Left lung (tissue), 10 donors: ENCODE measurements around the gene TOPAZ1. TPM values are rescaled to one million over a fixed set of nuclear protein-coding genes. Genes with fewer than 3 reads are reported as not detected.
A peak's percentile ranks its signal among the peaks of the same experiment; 100 is the strongest.

Experiments used
- ATAC-seq: fragments of 200-7000 bp; cut with Tn5 transposase; one replicate; pipeline ENCODE4 v1.9.1; 2020; ENCODE audit warnings: moderate library complexity
- DNase-seq, 4 donors: peaks; one replicate each; pipeline ENCODE4 v3.0.0-alpha.2; 2013 to 2020
- H3K27ac ChIP-seq, 2 donors: fragments of 200-600 bp; sonication (generic) in 1 of 2; one replicate each; pipeline versions ENCODE4 v1.5.0 to v1.8.0; 2020 to 2021
- H3K27me3 ChIP-seq, 2 donors: fragments of 200-600 bp; sonication (generic) in 1 of 2; one replicate each; pipeline versions ENCODE4 v1.5.0 to v1.8.0; 2020 to 2021
- H3K36me3 ChIP-seq, 2 donors: fragments of 200-600 bp; sonication (generic) in 1 of 2; one replicate each; pipeline versions ENCODE4 v1.5.0 to v1.8.0; 2020 to 2021
- H3K4me1 ChIP-seq, 2 donors: fragments of 200-600 bp; one replicate each; pipeline ENCODE4 v1.8.0; 2021
- H3K4me3 ChIP-seq, 2 donors: fragments of 200-600 bp; sonication (generic) in 1 of 2; one replicate each; pipeline versions ENCODE4 v1.5.0 to v1.8.0; 2020 to 2021; ENCODE audit warnings: mild to moderate bottlenecking in 1 of 2
- H3K9me3 ChIP-seq, 2 donors: fragments of 200-600 bp; sonication (generic) in 1 of 2; one replicate each; pipeline versions ENCODE4 v1.5.0 to v1.8.0; 2020 to 2021
- CTCF ChIP-seq, 2 donors: fragments of 200-600 bp; sonication (generic) in 1 of 2; IDR thresholded peaks; one replicate each; pipeline versions ENCODE4 v1.5.0 to v1.8.0; 2021; ENCODE audit warnings: antibody characterized with exemption in 2 of 2
- intact Hi-C, 2 donors: fragments of 100-400 bp; cut with DNase I; formaldehyde crosslinking; loops; one replicate each; pipeline versions ENCODE4 v1.11.2 to v1.14.2; 2022
- polyA plus RNA-seq, 6 donors: library from polyadenylated mRNA; unstranded; fragments of 120-200 nt; gene quantifications; one replicate each; pipeline ENCODE4 v1.2.1, GENCODE V29; 2013; ENCODE audit not compliant: insufficient read length in 6 of 6
- total RNA-seq, 2 donors: library from RNA; stranded (reverse); fragmentation: NEBNext Ultra II Directional; extraction: Animal tissue kit (Norgen Biotek cat#: 25700); gene quantifications; one replicate each; pipeline ENCODE4 v1.2.1, GENCODE V29; 2021
- donor health status: DM: no; HTN: yes; CAD: no.
- donor health status: DM: no; HTN: no; CAD: no.

Gene TOPAZ1
- total and polyA plus RNA-seq, 8 donors: not detected

GRCh38 chr3:44348993-44349392 is 107.3 kb downstream of the TOPAZ1 start:
- Histone ChIP-seq H3K4me1 (peaks cover 11 to 14% of the 10 kb centered on the region in 2 donors), H3K27ac (no peak overlapping the region), H3K27me3 (no peaks in the 10 kb centered on the region), H3K36me3 (no peaks in the 10 kb centered on the region), H3K4me3 (no peak overlapping the region), H3K9me3 (no peaks in the 10 kb centered on the region)
- intact Hi-C loops: no loop called here
- DNase-seq (no peak), ATAC-seq (no peak)
- no peak for TF ChIP-seq CTCF (IDR thresholded peaks at IDR 0.05)

GRCh38 chr3:44353355-44353924 is 111.8 kb downstream of the TOPAZ1 start:
- H3K27ac ChIP-seq: no peak overlapping the region
- ATAC-seq (no peak), DNase-seq (no peak)
- no peaks in the 10 kb centered on the region for H3K27me3 ChIP-seq
- no peak overlapping the region for H3K4me3 ChIP-seq
- intact Hi-C loops: no loop called here
- peaks cover 5 to 13% of the 10 kb centered on the region in 2 donors for H3K4me1 ChIP-seq
- TF ChIP-seq CTCF (IDR thresholded peaks at IDR 0.05): no peak
- H3K36me3 ChIP-seq: peaks cover 0 to 7% of the 10 kb centered on the region in 2 donors
- no peaks in the 10 kb centered on the region for H3K9me3 ChIP-seq

DNA sequence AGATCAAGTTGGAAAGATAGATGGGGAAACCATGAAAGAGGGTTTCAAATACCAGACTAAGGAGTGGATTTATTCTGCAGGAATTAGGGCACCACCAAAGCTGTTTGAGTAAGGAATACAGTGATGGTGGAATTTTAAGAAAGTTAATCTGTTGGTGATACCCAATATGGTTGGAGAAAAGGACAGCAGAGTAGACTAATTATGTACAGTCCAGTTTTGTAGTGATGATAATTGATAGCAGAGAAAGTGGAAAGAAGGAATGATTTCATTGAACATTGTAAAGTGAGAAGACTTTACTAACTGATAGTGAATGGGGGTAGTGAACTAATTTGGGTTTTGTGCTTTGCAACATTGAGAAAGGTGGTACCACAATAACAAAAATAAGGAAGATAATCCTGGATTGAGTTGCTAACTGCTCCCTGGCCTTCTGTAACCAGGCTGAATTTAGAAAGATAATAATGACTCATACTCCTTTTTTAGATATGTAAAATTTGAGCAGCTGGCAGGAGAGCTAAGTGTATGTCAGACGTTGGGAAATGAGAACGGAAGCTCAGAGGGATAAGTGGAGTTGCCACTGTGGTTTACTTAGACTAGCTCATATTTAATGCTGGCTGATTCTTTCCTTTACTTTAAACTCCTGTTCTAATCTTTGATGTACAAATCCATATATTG is 113.8 kb downstream of the TOPAZ1 start:
- Histone ChIP-seq H3K27ac (peak overlapping the region; percentile 2 to 57), H3K27me3 (no peaks in the 10 kb centered on the region), H3K9me3 (no peaks in the 10 kb centered on the region), H3K4me3 (no peak overlapping the region), H3K4me1 (peaks cover 5 to 11% of the 10 kb centered on the region in 2 donors), H3K36me3 (peaks cover 0 to 22% of the 10 kb centered on the region in 2 donors)
- no peak for TF ChIP-seq CTCF (IDR thresholded peaks at IDR 0.05)
- peak; percentile 95 for ATAC-seq
- intact Hi-C loops: no loop called here
- peak in 1 of 4 donors; percentile 55 for DNase-seq

- no peak for ATAC-seq
- no peak for TF ChIP-seq CTCF (IDR thresholded peaks at IDR 0.05)
These were observed 117.6 kb downstream of the TOPAZ1 start for GRCh38 chr3:44359146-44359751.

DNA sequence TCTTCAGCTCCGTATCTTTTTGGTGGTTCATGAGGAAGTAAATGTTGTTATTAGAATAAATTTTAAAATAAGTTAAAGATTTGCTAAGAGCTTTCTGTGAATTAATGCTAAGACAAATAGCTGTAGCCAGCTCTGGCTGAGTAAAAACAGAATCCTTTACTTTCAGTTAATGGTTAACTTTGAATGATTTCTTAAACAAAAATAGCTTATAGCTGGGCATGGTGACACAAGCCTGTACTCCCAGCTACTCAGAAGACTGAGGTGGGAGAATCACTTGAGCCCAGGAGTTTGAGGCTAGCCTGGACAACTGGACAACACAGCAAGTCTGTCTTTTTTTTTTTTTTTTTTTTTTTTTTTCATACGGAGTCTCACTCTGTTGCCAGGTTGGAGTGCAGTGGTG is 121.9 kb downstream of the TOPAZ1 start:
- H3K9me3 ChIP-seq: no peaks in the 10 kb centered on the region
- intact Hi-C loops: no loop called here
- no peak overlapping the region for H3K4me3 ChIP-seq
- H3K27me3 ChIP-seq: no peaks in the 10 kb centered on the region
- DNase-seq (peak in 1 of 4 donors; percentile 26), ATAC-seq (peak; percentile 87)
- no peak for TF ChIP-seq CTCF (IDR thresholded peaks at IDR 0.05)
- no peak overlapping the region for H3K27ac ChIP-seq
- H3K4me1 ChIP-seq: no peaks in the 10 kb centered on the region
- H3K36me3 ChIP-seq: peaks cover 0 to 24% of the 10 kb centered on the region in 2 donors

More at GRCh38 chr3:44359146-44359751, 117.6 kb downstream of the TOPAZ1 start:
- Histone ChIP-seq H3K4me3 (no peak overlapping the region), H3K36me3 (peaks cover 0 to 22% of the 10 kb centered on the region in 2 donors), H3K27me3 (no peaks in the 10 kb centered on the region), H3K4me1 (peaks cover 5 to 11% of the 10 kb centered on the region in 2 donors), H3K9me3 (no peaks in the 10 kb centered on the region), H3K27ac (no peak overlapping the region)
- no peak for DNase-seq
- intact Hi-C loops: no loop called here
